ENCODE data around the gene PA2G4. TPM values are rescaled to one million over a fixed set of nuclear protein-coding genes. Genes with fewer than 3 reads are reported as not detected.

PA2G4 gene
- total and polyA plus RNA-seq, 12 donors = 64.3 to 148 (median 74.4) TPM

DNA sequence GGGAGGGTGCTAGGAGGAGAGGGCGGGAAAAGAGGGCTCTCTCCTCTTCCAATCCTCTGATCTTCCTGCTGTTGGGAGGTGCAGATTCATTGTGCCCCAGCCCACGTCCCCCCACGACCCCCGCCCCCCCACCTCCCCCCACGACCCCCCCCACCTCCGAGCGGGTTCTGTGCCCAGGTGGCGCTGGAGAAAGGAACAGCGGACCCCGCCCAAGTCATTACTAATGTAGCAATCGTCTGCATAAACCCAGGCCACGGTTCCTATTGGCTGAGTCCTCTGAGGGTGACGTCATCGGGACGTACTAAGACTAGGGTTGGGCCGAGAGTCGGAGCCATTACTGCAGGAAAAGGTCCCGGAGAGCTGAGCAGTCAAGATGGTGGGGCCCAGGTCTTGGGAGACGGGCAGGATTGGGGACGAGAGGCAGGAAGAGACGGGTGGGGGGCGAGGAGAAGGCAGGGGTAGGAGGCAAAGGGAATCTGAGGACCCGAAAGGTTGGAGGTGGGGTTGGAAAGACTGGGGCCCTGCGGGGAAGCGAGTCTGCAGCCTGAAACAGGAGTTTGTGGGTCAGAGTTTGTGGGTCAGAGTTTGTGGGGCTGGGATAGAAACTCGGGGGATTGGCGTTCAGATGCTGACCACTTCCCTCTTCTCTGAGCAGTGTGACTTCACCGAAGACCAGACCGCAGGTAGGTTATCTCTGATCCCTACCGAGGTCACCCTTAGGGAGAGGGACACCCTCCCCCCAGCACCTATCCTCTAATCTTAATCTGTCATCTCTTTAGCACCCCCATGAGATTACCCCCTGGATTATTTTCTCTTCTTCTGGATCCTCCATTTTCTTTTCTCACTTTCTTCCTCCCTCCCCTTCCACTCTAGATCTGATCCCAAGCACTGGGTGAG, 53.9 kb downstream of the PA2G4 start, which contains the start of gene MYL6:
Gene MYL6, plus strand, starts transcription at position 331 of the 897 bp plus-strand sequence. Its CDS starts 43 bp downstream, at position 374.
- 0% methylated on average over 30 of the region's 30 CpGs for whole genome bisulfite sequencing, 2 donors
- Histone ChIP-seq H3K4me1 (peaks cover 20 to 53% (median 42%) of the 10 kb centered on the region in 9 donors), H3K27me3 (no peaks in the 10 kb centered on the region), H3K4me3 (peak within 1 kb of the TSS; percentile 73 to 98 (median 91)), H3K27ac (peak within 1 kb of the TSS; percentile 93 to 99 (median 98)), H3K9me3 (no peaks in the 10 kb centered on the region), H3K36me3 (peaks cover 4 to 48% (median 38%) of the 10 kb centered on the region in 9 donors)
- ATAC-seq = peak; percentile 85 to 96 (median 93)
- intact Hi-C loops (cut with DNase I) = loop anchor here in 6 of 10 donors (1.0 to 5.0 kb wide), 4 partner anchors 31 to 39 kb away; partner anchors contain the start of gene ZC3H10 (in 2 of the 6)
- TF ChIP-seq CTCF (IDR thresholded peaks at IDR 0.05) = no peak
- peak; percentile 86 to 99 for DNase-seq

DNA sequence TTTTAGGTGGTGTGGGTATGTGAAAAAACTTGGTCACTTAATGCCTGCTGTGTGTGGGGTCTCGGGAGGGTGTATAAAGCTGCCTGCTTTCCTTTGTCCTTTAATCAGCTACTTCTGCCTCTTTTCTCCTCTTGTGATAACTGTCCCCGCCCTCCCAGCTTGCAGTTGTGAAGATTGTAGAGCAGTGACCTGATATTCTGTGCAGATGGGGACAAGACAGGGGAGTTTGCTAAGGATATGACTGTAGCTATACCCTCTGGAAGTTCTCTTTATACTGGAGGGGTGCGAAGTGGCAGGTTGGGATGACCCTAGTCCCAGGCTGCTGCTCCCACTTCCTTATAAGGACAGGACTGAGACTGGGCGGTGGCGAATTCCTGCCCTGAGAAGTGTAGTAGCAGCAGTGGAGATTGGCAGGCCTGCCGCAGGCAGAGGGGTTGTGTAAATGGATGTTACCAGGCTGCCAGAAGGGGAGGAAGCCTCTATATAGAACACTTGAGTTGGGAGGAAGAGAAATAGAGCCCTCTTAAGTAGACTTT, 54.6 kb downstream of the PA2G4 start:
- WGBS, 2 donors = 0 to 1% methylated on average over 6 of the region's 6 CpGs
- ATAC-seq = peak; percentile 61 to 83 (median 77)
- no peak for TF ChIP-seq CTCF (IDR thresholded peaks at IDR 0.05)
- peaks cover 20 to 50% (median 40%) of the 10 kb centered on the region in 9 donors for H3K4me1 ChIP-seq
- peak overlapping the region; percentile 93 to 99 (median 98) for H3K27ac ChIP-seq
- no peaks in the 10 kb centered on the region for H3K9me3 ChIP-seq
- peak overlapping the region; percentile 73 to 98 (median 91) for H3K4me3 ChIP-seq
- intact Hi-C loops (cut with DNase I) = loop anchor here in 7 of 10 donors (1.0 to 5.0 kb wide), 4 partner anchors 32 to 40 kb away; partner anchors contain the start of gene ZC3H10 (in 2 of the 7)
- peak; percentile 71 to 86 for DNase-seq
- no peaks in the 10 kb centered on the region for H3K27me3 ChIP-seq
- H3K36me3 ChIP-seq = peaks cover 4 to 55% (median 44%) of the 10 kb centered on the region in 9 donors

DNA sequence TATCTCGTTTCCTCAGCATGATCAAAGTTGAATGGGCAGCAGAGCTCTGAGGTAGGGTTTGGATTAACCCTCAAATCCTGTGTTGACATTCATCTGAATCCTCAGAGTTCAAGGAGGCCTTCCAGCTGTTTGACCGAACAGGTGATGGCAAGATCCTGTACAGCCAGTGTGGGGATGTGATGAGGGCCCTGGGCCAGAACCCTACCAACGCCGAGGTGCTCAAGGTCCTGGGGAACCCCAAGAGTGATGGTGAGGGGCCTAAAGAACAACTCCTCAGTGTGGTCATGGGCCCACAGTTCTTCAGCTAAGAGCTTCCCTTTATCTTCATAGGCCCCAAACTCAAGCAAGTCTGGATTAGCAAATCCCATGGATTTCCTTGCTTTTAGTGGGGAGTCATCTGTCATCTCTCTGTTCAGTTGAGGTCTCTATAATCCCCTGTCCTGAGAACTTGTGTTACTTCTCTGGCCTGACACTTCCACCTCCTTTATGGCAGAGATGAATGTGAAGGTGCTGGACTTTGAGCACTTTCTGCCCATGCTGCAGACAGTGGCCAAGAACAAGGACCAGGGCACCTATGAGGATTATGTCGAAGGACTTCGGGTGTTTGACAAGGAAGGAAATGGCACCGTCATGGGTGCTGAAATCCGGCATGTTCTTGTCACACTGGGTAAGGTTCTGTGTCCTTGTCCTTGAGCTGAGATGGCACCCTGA, 55.3 kb downstream of the PA2G4 start:
- TF ChIP-seq CTCF (IDR thresholded peaks at IDR 0.05) = no peak
- intact Hi-C loops (cut with DNase I) = loop anchor here in 7 of 10 donors (1.0 to 5.0 kb wide), 5 partner anchors 29 to 41 kb away; partner anchors contain the start of genes ZC3H10 (in 3 of the 7) and SMARCC2 (in 2 of the 7)
- no peak for DNase-seq
- peaks cover 20 to 50% (median 40%) of the 10 kb centered on the region in 9 donors for H3K4me1 ChIP-seq
- WGBS, 2 donors = 2 to 7% methylated on average over 8 of the region's 8 CpGs
- no peaks in the 10 kb centered on the region for H3K27me3 ChIP-seq
- ATAC-seq = no peak
- H3K27ac ChIP-seq = peak overlapping the region; percentile 93 to 99 (median 98)
- peaks cover 4 to 62% (median 50%) of the 10 kb centered on the region in 9 donors for H3K36me3 ChIP-seq
- H3K9me3 ChIP-seq = no peaks in the 10 kb centered on the region
- H3K4me3 ChIP-seq = peak overlapping the region; percentile 73 to 98 (median 91)

Data from heart right ventricle (tissue), 16 donors.